ENCODE results near the gene NHS.

NHS gene

DNA sequence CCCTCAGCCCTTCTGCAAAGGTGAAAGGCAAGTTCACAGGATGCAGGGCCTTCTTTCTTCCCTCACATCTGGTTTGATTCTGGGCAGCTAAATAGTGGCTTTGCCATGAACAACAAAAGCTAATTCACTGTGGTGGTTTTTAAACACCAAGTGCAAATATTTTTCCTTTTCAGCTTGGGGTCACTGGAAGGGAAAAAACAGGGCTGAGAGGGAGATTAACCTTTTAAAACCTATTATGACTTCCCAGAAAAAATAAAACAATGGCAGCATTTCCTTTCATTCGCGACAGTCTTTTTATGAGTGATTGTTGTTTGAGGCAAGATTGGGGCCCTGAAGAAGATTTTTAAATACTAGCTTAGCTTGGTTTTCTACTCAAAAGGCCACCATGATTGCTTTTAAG lies 258.5 kb downstream of the NHS start:
- DNase-seq = no peak

DNA sequence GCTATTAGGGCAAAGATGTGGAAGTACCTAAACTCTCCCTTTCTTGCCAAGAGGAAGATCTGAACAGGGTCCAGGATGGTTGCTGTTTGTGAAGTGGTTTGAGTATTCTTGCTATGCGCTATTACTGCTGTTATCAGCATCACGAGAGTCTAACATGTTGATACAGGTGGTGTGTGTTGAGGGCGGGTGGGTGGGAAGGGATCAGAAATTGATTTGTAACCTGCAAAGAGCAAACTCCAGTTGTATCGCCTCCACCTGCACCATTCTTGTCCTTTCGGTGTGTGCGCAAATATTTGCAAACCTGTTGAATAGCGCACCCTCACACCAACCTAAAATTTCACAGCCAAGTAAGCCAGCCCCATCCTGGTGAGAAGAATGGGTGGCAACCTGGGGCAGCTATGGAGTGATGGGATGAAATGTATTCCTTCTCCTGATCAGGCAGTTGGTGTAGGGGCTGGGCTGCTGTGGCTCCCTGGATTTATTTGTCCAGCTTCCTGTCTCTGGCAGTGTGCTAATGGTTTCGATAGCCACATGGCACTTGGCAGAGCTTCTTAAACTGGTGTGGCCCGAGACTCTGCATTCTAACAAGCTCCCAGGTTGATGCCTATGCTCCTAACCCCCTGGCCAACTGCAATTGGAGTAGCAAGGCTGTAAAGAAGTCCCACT lies 259.7 kb downstream of the NHS start:
- no peak for DNase-seq

DNA sequence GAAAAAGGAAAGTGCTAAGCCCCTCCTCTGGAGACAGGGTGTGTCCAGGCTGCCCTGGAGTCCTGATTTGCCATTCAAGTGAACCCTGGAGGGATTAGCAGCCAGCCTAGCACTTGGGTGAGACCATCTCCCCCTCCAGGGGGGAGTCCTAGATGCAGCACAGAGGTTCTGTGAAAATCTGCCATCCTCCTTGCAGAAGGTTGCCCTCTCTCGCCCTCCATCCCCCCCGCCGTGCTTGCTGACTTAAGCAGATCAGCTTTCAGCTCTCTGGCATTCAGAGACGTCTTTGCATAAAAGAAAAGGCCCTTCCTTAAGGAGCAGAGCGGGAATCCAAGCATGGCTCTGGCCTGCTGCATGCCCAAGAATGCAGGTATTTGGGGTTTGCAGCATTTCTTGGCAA lies 260.2 kb downstream of the NHS start:
- DNase-seq = no peak

DNA sequence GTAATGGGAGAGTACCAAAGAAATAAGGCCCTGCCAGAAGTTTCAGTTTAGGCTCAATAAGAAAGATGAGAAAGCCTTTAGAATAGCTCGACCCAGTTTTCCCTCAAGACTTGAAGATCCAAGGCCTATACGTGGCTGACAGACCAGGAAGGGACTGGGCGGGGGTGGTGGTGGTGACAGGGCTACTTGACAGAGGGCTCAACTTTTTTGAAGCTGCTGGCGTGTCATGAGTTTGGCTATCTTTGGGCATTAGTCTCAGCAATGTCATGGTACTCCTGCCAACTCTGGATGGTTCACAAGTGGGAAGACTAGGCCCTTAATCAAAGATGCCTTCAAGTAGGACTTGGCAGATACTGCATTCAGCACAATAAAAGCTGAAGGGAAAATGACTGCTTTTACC lies 262.2 kb downstream of the NHS start:
- no peak for DNase-seq

DNA sequence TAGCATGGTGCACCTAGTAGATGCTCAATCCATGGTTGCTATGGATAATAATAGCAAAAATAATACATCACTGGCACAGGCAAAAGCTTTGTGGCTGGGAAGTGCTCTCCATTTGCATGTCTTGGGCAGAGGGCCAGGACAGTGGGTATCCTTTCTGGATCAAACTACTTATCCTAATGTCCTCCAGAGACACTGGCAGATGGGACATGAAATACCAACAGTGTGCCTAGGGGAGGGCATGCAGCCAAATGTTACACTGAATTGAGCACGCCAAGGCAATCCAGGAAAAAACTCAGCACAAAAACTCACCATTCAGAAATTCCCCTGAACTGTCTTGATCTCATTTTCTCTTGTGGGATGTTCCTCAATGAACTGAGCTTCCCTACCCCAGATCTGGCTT lies 263.7 kb downstream of the NHS start:
- no peak for DNase-seq

DNA sequence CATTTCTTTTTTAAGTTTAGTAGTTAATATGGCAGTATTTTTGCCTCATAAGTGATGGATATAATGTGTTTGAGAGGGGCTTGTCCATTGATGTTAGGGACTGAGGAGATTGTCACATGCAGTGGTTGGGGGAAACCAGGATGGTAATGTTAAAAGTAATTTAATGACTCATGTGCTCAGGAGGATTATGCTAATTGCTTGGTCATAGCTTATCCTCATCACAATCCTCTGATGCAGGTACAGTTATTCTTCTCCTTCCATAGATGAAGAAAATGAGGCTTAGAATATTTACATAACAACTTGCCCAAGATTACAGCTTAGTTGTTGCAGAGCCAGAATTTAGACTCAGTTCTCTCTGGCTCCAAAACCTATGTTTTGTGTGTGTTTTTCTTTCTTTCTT lies 267.9 kb downstream of the NHS start:
- DNase-seq = no peak

DNA sequence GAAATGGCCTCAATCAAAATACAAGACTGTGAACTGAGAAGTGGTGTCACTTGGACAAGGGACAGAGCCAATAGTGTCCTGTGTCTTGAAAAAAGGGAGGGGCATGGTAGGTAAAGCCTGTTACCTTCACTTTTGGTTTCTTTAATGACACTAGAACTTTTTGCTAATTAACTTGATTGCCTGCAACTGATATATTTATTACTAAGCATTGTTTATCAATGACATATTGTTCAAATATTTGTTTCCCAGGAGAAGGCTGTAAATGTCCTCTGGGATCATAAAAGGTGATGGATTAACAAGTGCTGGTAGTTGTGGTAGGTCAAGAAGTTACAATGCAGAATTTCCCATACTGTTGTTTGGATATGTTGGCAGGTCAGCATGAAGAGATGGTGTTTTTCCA lies 268.5 kb downstream of the NHS start:
- no peak for DNase-seq

DNA sequence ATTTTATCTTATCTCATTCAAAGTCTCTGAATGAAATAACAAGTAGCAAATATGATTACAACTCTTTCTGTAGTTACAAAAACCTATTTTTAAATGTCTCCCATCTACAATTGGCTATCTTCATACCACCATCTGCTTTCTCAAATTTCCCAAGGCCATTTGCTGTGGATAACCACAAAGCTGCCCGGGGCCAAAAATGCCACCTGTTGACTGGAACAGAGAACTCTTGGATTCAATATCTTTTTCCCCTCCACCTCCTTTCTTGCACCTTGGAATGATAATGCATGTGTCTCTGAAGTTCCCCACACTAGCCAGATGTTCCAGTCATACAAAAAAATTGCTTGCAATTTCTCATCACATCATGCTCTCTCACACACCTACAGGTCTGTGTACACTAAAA lies 269.0 kb downstream of the NHS start:
- no peak for DNase-seq

DNA sequence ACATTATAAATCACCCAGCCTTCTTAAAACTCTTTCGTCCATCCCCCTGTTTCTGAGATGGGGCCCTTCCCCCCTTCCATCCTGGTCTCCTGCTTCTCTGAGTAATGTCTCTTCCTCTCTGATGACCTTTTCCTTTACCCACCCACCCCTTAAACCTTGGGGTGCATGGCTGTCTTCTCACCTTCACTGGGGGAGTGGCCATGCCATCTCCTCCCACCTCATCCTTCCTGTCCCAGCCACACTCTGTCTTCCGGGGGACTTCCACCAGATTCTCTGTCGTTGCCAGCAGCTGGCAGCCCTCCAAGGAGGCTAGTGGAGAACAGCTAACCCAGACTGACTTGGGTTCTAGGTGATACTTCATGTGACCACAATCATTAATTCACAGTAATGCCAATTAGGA lies 279.1 kb downstream of the NHS start:
- no peak for DNase-seq

DNA sequence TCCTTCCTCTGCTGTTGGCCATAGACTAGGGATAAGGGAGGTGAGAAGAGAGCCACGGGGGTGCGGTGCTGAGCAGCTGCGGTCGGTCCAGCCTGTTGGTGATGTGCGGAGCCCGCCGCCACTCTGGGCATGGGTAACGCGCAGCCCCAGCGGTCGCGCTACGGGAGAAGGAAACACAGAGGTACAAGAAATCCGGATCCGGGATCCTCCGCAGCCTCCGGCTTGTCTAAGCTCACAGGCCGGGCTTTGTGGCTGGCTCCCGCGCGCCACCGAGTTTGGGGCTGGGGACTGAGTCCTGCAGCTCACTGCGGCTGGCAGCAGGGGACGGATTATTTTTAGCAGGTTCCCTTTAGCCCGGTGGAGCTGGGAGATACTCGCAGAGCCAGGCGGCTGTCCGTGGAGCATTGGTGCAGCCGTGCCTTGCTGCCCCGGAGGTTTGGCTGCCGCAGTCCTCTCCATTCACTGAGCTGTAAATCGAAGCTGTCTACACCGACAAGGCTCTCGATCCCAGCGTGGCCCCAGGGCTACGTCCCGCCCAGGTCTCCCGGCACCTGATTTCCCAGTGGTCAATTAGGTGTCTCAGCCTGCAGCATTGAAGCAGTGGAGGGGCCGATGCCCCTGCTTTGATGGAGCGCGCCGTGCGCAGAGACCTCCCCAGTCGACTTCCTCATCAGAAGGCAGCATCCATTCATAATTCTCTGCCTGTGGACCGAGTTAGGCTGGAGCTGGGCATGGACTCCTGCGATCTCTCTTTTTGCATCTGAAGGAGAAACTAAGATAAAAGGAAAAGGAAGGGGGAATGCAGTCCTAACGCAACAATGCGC lies 280.4 kb downstream of the NHS start:
- DNase-seq = no peak

DNA sequence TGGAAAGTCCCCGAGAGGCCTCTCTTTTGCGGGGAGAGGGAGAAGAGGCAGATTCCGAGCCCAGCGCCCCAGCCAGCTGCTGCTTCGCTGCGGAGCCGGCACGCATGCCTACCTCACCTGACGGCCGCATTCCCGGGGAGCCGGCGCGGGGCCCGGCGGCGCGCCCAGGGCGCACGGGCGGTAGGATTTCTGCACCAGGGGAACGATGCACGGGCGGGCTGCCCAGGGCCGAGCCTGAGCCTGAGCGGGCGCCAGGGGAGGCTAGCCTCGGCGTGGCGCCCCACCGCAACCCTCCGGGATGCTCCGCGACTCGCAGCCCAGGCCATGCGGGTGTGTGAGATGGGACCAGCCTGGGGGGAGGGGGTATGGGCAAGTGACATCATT lies 281.0 kb downstream of the NHS start:
- DNase-seq = no peak

DNA sequence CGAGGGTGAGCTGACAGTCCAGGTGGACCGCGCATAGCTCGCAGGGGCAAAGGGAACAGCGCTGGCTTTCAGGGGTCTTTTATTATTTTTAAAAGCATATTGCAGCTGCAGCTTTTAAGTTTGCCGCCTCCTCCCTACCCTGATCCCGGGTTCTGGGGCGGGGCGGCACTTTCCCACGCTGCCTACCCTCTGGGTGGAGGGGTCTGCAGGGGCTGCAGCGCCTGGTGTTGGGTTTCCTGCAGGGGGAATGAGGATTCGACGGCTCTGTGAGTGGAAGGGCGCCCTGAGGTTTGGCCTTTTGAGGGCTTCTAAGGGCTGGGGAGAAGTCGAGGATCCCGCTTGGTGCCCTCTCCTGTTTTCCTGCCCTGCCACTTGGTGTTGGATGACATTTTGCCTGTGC lies 281.6 kb downstream of the NHS start:
- DNase-seq = no peak

DNA sequence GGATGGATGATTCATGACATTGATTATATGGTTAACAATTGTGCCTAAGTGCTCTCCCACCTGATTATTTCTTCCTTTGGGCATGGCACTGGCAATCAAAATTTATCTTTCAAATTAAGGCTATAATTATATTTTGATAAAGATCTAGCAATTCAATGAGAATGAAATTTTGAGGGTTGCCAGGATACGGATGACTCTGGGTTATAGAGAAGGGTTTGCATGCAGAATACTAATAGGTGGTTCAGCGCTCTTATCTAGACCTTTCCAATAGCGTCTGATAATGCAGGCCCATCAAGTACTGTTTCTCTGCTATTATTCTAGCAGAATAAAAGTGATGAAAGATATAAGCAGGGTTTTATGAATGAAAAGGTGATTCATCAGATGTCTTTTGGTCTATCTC lies 287.4 kb downstream of the NHS start:
- no peak for DNase-seq

DNA sequence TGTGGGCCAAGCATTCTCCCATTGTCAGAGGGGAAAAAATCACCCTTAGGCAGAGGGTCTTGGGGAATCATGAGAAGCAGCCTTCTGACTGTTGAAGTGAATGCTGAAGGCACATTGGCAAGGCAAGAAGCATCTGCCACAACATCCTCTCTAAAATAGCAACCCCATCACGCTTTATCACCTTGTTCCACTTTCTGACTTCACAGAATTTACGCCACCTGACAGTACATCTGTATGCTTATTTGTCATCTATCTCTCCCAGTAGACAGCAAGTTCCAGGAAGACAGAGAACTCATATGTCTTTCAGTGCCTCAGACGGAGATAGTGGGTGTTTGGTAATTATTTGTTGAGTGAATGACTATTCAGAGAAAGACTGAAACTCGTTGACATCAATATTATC lies 293.9 kb downstream of the NHS start:
- DNase-seq = no peak

DNA sequence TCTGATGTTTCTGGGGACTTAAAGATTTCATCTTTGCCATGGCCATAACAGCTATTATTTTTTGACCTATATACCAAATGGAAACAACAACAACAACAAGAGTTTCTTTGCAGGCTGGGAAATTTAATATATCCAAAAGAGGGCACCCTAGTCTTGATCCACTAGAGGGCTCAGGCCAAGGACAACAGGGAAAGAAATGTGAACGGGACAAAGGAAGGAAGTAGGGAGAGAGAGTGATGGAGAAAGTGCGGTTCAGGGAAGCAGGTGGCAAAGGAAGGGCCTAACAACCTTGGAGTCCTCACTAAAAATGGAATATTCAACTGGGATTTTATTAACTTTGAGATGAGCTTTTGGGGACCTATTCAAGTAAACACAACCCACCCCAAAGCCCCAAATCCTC lies 294.5 kb downstream of the NHS start:
- no peak for DNase-seq

DNA sequence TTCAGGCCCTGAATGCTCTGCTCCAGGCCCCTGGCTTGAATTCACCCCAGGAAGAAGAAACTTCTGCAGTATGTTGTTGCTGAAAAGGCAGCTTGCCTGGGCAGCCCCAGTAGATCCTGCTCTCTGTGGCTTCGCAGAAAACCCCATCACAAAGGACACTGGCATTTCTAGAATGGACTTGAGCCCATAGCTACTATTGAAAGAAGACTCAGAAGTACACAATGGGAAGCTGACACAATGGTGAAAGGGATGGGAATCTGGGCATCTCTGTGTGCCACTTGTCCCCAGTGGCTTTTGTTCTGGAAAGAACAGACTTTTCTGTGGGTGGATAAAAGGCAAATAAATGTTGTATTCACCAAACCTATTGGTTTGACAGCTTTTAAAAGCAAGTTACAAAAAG lies 294.9 kb downstream of the NHS start:
- no peak for DNase-seq

DNA sequence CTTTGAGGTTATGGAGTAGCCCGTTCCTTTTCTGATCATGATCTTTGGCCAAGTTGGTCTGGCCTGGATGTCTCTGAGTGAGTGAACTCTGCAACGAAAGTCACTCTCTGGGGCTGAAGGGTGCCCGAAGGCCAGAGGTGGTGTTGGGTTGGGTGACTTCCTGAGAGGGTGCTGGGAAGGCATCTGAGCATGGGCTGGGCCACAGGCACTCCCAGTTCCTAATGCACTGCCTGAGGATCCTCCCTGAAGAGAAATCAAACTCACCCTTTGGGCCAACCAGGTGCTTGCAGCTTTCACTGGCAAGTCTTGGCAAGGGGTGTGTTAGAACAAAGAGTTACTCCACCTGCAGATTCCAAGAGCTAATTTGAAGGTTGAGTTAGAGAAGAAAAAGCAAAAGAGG lies 295.9 kb downstream of the NHS start:
- DNase-seq = no peak

DNA sequence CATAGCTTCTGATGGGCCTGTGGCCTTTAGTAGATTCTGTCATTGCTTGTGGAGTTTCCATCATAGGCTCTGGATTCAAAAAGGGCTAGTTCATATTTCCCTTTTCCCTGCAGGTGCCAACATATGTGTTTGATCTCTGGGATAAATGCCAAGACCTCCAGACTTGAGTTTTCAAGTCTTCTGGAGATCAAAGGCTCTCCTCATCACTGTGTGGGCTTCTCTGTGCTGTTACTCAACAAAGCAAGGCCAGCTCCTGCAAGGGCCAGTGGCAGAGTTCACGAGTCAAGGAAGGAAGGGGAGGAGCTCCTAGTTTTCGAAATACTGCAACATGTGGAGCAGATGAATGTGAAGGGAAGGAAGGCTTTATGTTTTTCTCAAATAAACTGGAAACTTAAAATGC lies 299.6 kb downstream of the NHS start:
- no peak for DNase-seq

DNA sequence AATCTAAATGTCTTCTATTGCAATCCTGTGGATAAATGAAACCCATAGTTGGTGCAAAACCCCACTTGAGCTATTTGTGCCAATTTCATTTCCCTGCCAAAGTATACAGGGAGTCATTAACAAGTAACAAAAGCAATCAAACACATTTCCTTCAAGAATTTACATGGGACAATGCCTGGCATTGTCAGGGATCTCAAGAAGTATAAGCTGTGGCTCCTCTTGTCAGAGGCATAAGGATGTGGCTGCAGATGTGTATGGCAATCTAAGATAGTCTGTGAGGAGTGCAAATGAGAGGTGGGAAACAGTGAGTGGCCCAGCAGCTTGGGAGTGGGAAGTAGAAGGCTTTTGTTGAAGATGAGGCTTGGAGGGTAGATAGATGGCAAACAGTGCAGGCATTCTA lies 304.3 kb downstream of the NHS start:
- DNase-seq = no peak

DNA sequence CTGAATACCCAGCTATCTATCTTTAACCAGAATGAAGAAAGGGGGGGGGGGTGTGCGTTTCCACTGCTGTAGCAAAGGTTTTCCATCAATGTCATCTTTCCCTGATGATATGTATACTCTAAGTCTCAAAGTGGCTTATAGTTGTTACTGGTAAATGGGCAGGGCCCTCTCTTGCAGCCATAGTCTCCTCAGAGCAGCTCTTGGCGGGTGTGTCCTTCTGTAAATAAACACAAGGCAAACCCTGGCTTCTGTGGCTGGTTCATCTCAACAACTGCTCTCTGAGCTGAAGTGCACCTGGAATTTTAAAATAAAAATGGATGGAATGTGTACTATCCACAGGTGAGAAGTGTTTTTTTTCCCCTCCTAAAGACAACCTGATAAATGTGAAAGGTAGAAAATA lies 304.8 kb downstream of the NHS start:
- no peak for DNase-seq

DNA sequence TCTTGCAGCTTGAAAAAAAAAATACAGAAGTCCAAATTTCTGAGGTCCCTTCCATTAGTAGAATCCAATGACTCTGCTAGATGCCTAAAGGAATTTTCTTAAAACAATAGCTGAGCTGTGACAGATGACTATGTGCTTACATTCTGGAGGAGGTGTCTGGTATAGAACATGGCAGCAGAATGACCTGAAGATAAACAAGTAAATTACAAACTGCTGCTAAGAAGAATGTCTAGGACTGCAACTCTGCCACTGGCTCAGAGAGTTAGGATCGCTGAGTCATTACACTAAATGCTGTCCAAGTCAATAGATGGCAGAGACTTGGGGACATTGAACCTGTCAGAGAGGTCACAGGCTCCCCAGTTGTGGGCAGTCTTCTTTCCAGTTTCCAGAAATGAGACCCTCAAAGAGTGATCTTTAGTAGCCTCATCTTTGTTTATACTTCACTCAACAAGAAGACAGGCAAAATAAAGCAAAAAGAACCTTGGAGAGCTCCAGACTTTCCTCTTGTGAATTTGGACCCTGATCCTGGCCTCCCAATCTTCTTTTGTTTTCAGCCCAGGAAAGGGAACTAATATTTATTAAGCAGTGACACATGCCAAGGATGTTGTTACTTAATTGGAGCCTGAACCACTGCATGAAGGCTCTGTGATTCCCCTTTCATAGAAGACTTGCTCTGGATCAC lies 305.9 kb downstream of the NHS start:
- no peak for DNase-seq

DNA sequence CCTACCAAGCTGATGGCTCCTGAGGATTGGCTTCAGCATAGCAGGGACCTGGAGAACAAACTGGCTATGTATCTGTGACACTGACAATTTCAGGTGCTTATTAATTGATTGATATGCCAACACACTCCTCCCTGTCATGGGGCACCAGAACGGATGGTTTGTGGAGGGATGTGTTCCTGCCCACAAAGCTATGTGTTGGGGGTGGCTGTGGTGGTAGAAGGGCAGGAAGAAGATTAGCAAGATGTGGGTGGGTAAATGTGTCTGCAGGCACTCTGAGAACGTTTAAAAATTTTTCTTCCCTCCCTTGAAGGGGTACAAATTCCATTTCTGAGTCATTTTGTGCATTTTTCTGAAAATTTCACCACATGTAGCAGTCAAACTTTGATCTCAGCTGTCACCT lies 307.3 kb downstream of the NHS start:
- no peak for DNase-seq

DNA sequence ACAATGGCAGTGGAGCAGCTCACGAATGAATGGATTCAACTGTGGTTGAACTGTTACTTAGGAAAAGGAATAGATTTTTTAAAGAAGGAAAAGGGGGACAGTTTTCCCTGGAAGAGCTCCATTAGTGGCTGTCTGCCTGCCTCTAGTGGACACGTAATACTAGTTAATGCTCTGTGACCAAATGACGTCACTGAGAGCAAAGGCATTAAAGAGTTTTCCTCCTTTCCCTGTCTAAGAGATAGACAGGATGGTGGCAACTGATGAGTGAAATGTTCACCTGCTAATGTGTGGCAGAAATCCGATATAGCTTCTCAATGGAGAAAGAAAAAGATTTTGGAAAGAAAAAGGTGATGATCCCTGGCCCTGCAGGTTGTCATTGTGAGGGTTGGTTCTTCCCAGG lies 310.0 kb downstream of the NHS start:
- no peak for DNase-seq

DNA sequence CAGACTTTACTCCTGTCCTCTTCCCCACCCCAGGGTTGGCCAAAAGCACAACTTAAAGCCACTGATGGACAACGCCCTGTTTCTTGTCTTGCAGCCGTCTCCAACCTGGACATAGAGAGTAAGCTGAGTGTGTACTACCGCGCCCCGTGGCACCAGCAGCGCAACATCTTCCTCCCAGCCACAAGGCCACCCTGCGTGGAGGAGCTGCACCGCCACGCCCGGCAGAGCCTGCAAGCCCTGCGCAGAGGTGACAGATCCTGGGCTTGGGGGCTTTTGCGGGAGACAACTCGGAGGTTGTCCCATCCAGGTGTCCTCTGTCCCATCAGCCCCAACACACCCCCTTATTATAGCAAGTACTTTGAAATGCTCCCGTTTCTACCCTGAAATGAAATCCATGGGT lies 312.6 kb downstream of the NHS start:
- no peak for DNase-seq

Data from kidney glomerular epithelial cell (primary cell).